NCI-H1436 (cell line): ENCODE results near the gene ZNF311.

Experiments
- DNase-seq: peaks from one replicate; lab custom pipeline; 2025; lab: John Stamatoyannopoulos, UW

The ZNF311 gene

DNA sequence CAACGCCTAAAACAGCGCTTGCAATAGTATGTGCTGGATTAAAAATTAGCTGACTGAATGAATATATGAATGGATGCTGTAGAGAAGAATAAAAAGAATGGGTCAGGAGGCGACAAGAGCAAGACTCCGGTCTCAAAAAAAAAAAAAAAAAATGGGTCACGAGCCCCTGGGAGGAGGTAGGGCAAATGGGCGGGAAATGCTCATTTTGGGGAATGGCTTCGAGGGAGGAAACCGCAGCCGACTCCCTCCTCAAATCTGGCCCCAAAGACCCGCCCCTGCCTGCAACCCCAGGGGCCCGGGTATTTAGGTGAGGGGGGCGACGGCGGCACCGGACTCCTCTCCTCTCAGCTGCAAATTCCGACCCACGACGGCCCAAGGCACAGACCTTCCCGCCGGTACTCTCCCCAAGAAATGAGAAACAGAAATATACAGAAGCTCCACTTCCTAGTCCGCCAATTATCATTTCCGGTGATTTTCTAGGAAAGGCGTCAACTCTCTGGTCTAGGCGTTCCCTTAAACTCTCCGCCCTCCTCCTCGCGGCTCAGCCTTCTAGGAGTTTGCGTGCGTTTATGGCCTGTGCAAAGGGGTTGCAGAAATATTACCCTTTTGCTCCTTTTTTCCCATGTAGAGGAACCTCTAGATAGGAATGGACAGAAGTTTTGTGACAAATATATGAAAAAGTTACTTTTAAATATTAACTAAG lies at the start of gene ZNF311:
Gene ZNF311, minus strand, starts transcription at position 133 of the 703 bp plus-strand sequence. CDS start 1,361 bp downstream, outside the sequence.
- no peak for DNase-seq

DNA sequence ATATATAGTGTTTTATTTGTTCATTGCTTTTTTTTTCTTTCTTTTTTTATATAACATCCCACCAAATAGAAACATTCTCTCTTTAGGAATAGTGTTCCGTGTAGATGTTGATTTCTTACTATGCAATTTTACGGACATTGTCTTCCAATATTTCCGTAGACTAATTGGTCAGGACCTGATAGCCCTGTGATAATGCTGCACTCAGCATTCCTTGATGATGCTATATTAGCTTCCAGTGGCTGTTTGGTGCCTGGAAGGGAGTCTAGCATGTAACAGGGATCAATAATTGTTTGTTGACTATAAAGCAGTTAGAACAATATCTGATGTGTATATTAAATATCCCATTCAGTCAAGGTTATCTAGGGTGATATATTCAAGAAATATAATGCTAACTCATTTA lies 46.6 kb upstream of the ZNF311 start:
- DNase-seq: no peak

DNA sequence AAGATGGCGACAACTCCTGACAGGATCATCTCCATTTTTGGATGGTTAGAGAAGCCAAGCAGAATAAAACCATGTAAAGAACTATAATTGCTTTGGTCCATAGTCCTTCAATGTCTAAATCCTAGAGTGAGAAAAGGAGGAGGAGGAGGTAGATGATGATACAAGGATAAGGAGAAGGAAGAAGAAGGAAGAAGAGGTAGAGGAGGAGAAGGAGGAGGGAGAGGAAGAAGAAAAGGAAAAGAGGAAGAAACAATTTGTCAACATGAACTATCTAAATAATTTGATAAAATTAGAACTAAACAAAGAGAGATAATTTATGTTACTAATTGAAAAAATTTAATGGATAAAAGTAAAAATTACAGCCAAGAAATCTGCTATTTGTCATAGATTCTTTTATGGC lies 40.0 kb upstream of the ZNF311 start, which contains the start of gene OR2W1:
Gene OR2W1, minus strand, starts transcription at position 101 of the 400 bp plus-strand sequence. Its CDS starts 0 bp downstream, at position 101.
- DNase-seq: no peak

DNA sequence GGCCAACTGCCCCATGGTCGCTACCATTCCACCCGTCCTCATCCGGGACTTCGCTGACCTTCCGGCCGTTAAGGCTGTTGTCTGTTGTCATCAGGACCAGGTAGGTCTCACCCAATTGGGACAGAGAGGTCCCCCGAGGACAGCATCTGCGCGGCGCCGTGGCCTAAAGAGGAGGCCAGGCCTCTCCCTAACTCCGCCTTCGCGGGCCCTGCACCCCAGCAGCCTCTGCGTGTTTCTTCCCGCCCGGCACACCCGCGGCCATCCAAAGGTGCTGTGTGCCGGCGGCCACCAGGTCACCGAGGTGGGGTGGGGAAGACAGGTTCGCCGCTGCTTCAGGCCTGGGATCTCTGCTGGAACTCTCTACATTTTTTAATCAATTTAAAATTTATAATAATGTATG lies 30.8 kb upstream of the ZNF311 start:
- no peak for DNase-seq

DNA sequence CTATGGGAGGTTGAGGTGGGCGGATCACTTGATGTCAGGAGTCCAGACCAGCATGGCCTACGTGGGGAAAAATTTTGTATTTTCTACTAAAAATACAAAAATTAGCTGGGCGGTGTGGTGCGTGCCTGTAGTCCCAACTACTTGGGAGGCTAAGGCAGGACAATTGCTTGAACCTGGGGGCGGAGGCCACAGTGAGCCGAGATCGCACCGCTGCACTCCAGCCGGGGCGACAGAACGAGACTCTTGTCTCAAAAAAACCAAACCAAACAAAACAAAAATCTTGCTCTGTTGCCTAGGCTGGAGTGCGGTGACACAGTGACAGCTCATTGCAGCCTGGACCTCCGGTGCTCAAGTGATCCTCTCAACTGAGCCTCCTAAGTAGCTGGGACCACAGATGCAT lies 23.7 kb upstream of the ZNF311 start:
- DNase-seq: no peak

DNA sequence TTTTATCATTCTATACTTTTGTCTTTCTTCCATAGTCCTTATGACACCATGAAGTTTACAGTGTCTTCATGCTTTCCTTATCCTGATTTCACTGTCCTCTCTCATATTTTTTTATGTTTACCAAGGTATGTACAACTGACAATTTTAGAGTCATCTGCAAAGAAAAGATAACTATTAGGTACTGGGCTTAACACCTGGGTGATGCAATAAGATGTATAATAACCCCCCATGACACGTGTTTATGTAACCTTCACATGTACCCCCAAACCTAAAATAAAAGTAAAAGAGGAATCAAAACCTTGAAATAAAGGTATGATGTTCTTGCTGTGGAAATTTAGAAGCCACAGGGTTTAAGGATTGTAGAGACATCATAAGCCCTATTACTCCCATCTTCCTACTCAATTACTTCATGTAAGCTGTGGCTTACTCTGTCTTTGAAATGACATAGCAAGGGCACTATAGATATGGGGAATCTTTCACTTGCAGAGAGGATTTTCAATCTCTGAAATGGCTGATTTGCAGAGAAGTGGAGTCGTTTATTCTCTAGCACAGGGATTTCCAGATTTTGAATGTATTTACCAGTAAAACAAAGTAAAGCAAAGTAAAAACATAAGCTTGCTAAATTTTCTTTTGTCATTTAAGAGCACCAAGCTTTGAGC lies 20.9 kb upstream of the ZNF311 start:
- no peak for DNase-seq

DNA sequence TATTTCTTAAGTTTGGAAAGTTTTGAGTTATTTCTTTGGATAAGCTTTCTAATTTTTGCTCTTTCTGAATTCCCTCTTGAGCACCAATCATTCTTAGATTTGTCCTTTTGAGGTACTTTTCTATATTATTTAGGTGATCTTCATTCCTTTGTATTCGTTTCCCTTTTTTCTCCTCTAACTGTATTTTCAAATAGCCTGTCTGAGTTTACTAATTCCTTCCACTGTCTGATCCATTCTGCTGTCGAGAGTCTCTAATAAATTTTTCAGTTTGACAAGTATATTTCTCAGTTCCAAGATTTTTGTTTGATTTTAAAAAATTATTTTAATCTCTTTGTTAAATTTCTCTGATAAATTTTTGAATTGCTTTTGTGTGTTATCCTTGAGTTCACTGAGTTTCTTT lies 16.3 kb upstream of the ZNF311 start:
- no peak for DNase-seq

DNA sequence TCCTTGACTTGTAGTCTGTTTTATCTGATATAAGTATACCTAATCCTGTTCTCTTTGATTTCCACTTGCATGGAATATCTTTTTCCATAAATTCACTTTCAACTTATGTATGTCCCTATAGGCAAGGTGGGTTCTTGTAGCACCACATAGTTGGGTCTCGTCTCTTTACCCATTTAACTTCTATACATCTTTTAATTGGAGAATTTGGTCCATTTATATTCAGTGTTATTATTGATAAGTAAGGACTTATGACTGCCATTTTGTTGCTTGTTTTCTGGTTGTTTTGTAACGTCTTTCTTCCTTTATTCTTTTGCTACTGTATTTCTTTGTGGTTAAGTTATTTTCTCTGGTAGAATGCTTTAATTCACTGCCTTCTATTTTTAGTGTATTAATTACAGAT lies 14.5 kb upstream of the ZNF311 start:
- DNase-seq: no peak

DNA sequence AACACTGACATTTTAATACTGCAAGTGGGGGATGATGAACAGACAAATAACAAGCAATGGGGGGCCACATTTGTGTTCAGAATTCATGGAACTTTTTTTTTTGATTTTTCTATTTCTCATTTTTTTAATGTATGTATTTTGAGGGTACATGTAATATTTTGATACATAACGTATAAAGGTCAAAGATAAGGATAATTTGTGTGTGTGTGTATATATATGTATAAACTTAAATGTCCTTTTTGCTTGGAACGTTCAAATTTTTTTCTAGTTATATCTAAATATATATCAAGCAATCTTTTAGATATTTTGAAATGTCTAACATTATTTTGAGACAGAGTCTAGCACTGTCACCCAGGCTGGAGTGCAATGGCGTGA lies 12.3 kb upstream of the ZNF311 start:
- DNase-seq: no peak

DNA sequence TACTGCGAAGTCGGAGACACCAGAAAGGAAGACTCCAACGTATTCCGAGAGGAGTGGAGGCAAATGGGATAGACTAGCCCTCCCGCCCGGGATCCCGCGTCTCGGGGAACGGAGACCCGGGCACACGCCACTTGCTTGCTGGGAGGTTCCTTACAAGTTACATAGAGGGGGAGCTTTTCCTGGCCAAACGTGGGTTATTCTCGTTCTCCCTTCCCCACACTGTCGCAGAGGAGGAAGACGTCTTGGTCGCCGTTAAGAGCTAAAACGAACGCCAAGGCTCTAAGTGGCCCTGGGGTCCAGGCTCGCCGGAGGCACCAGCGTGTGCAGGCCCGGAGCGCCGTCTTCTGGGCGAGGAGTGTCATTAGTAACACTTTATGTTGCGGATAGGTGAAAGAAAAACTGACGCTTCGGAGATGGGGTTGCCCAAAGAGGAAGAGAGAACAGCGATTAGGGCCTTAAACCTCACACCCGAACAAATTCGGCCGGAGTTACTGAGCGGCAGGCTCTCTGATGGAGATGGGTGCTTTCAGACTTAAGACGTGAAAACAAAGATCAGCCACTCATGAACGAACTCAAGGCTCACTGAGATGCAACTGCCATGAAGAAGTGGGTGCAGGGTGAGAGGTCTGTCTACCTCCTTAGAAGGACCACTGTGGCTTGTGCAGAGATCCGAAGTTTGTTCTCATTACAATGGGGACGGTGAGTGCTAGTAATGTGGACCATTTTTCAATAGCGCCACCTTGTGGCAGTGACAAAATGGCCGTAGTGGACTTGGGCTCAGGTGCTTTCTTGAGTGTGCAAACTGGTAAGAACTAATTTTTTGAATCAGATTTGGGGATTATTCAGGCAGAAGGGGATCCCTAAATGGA lies 11.7 kb upstream of the ZNF311 start:
- DNase-seq: peak; percentile 77

DNA sequence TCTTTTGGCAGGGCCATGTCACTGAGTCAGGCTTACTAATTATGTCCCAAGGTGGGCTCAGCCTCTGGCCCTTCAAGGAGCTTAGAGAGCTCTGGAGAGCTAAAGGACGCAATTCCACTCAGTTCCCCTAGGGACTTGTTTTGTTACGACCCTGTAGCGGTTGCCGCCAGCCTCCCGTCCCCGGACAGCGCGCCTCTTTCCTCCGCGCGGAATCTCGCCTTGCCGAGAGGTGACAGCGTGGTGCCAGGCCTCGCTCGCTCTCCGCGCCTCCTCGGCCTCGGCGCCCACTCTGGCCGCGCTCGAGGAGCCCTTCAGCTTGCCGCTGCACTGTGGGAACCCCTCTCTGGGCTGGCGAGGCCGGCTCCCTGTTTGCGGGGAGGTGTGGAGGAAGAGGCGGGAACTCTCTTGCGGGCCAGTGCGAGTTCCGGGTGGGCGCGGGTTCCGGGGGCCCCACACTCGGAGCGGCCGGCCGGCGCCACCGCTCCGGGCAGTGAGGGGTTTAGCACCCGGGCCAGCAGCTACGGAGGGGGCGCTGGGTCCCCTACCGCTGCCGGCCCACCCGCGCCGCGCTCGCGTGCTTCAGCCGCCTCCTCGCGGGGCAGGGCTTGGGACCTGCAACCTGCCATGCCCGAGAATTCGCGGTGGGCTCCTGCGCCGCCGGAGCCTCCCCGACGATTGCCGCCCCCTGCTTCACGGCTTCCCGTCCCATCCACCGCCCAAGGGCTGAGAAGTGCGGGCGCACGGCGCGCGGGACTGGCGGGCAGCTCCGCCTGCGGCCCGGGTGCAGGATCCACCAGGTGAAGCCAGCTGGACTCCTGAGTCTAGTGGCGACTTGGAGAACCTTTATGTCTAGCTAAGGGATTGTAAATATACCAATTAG lies 9.9 kb upstream of the ZNF311 start:
- DNase-seq: no peak

DNA sequence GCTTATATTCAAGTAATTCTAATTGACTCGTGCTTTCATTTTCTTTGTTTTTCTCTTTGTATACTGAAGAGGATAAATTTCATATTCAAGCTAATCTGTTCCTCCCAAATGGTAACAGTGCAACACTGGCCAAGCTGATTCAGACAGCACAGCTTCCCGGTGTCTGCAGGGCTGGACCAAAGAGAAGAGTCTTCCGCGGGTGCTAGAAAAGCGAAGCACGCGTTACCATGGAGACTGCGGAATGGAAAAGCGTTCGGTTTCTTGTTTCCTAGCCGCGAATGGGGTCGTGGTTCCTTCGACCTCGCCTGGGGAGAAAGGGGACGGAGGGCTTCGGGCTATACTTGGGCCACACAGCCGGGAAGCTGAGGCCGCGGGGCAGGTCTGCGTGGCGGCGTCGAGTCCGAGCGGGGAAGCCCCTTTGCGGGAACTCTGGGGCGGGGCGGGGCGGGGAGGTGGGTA lies 6.2 kb upstream of the ZNF311 start:
- DNase-seq: peak; percentile 5

DNA sequence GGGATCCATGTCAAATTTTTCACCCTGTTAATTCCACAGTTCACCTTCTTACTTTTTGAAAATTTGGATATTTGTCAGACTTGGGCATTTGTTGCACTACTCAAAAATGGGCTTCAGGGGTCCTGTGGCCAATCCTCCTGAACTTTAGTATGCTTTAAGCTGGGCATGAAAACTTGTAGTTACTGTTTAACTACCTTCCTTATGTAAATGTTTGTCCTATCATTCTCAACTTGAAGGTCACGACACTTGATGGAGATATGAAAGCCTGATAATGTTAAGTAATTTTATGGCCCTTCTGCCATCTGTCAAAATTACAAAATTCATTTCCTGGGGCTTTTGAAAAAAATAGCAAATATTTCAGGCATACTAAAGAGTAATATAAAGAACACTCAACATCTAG lies 4.2 kb upstream of the ZNF311 start:
- DNase-seq: no peak

DNA sequence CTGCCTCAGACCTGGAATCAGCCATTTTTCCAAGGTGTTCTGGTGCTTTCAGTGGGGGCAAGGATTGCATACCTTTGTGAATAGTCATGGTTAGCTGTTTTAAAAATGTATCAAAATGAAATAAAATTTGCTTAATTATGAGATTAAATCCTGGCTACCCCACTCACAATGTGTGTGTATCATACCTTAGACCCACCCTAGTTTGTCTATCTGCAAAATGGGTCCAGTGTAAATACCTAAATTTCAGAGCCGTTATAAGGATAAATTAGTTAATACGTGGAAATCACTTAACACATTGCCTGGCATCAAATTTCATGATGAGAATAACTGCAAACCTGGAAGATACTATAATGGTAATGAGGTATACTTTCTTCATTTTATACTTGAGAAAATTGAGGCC lies 3.0 kb upstream of the ZNF311 start:
- no peak for DNase-seq

DNA sequence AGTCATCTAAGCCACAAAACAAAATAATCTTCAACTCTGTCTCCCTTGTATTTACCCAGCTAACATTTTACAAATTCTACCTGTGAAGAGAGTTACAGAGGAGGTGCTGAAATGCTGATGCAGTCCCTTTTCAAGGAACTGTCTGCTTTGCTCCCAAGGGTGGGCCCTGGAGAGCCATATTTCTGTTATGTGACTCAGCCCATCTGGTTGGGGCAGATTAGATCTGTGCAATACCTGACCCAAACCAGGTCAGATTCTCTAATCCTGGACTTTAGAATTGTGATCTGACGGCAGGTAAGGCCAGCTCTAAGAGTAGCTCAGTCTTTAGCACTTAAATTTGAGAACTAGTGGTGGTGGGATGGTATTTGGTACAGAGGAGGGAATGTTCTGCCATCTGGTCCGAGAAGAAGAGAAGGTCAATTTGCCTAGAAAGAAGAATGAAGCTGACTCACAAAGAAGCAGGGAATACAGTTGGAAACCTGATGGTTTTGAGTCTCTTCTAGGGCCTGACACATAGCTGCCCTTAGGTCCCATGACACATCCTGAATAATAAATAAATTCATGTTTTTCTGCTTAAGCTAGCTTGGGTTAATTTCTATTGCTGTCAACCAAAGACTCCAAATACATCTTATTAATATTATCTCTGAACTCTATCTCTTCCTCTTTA lies 8.1 kb downstream of the ZNF311 start:
- DNase-seq: no peak

DNA sequence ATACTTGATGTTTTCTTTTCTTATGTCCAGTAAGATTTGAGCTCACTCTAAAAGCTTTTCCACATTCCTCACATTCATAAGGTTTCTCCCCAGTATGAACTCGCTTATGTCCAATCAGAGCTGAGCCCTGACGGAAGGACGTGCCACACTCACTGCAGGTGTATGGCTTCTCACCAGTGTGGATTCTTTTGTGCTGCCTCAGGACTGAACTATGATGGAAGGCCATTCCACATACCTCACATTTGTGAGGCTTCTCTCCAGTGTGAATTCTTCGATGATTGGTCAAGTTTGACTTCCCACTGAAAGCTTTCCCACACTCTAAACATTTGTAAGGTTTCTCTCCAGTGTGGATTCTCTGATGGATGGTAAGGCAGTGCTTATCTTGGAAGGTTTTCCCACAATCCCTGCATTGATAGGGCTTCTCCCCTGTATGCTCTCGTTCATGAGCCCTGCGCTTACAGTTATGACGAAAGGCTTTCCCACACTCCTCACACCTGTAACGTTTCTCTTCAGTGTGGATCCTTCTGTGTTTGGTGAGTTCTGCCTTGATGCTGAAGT lies 9.9 kb downstream of the ZNF311 start:
- no peak for DNase-seq

DNA sequence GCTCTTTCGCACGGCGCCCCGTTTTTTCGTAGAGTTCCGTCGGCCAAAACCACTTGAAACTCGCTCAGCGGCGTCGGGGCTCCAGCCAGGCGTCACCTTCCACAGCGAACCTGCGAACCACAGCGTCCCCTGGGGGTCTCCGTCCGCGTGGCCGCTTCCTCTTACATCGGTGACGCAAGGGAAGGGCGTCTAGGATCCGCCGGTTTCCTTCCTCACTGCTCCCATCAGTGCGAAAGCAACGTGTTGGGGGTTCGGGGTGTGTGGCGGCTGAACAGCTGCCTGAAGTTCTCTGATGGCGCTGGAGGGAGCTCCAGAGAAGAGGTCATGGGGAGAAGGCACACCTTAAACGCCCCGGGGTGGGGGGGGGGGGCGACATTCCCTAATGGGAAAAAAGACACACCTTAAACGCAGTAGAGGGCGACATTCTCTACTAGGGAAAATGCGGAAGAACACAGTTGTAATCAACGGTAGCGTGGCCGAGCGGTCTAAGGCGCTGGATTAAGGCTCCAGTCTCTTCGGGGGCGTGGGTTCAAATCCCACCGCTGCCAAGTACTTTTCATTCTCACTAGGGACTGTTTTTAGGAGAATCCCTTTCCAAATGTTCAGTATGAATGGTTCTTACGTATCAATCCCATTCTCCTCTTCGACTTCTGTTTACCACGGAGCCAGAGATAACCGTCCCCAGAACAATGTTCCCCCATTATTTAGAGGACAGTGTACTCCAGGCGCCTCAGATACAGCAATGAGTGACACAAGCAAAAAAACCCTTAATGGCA lies 16.4 kb downstream of the ZNF311 start:
- no peak for DNase-seq

DNA sequence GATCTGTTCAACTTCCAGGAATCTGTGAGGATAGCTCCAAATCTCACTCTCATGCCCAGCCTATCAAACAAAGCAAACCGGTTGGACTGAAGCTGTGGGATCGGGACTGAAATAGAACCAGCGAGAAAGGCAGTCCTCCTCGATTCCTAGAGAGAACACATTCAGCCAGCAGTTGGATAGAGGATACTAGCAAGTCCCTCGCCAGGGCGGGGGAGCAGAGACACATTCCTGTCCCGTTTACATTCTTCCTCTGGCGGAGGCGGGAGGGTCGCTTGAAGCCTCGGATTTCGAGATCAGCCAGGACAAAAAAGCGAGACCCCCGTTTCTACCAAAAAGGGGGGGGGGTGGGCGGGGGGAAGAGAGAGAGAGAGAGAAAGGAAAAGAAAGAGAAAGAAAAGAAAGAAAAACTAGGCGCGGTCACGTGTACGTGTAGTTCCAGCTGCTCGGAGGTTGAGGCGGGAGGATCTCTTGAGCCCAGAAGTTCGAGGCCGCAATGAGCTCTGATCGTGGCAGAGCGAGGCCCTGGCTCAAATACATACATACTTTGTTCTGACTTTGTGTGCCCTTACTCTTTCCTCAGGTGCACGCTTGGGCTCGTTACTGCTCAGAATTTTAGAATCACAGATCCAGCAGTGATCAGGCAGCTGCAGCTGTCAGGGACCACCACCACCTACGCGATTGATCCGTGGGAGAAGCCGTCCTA lies 19.5 kb downstream of the ZNF311 start:
- peak; percentile 86 for DNase-seq

DNA sequence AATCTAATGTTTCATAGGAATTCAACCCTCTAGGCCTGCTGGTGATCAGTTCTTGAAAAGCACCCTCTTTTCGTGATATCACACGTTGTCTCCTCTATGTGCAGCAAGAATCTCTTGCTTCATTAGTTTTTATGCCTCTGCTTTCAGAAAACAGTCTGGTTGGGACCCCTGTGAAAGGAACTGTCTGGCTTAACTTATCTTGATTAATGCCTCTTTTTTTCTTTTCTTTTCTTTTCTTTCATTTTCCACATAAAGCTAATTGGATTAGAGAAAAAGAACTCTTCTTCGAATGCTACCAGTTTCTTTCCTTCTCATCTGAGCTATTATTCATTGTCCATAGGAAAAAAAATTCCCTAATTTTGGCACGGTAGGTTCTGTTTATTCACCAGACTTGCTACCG lies 21.3 kb downstream of the ZNF311 start:
- DNase-seq: no peak
